ENCODE measurements around the gene CALY.

Gene CALY

GRCh38 chr10:133365461-133366129 is 28.9 kb upstream of the CALY start:
- DNase-seq = no peak

GRCh38 chr10:133364645-133365431 is 28.1 kb upstream of the CALY start:
- no peak for DNase-seq

- no peak for DNase-seq
Observed at GRCh38 chr10:133362846-133363245, 26.1 kb upstream of the CALY start.

DNA sequence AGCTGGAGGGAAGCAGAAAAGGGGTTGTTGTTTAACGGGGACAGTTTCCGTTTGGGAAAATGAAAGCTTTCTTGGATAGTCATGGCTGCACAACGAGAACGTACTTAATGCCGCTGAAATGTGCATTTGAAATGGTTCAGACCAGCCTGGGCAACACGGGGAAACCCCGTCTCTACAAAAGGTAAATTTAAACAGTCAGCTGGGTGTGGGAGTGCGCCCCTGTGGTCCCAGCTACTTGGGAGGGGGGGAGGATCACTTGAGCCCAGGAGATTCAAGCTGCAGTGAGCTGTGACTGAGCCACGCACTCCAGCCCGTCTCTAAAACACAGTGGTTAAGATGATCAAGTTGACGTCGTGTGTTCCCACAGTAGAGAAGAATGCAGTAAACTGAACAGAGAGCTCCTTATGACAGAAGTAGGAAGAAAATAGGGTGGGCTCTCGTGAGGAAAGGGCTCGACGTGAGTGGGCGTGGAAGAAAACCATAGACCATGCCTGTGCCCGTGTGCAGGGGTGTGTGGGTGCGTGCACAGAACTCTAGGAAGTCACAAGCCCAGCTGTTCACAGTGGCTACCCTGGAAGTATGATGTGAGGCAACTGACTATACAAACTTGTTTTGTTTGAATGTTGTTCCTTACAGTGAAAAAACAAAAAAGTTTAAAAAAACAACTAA is 25.2 kb upstream of the CALY start:
- DNase-seq = no peak

DNA sequence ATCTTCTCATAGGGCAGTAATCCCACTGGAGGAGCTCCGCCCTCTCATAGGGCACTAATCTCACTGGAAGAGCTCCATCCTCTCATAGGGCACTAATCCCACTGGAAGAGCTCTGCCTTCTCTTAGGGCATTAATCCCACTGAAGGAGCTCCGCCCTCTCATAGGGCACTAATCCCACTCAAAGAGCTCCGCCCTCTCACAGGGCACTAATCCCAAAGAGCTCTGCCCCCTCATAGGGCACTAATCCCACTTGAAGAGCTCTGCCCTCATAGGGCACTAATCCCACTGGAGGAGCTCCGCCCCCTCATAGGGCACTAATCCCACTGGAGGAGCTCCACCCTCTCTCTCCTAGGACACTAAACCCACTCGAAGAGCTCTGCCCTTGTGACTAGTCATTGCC is 24.5 kb upstream of the CALY start:
- no peak for DNase-seq

- no peak for DNase-seq
Observed at GRCh38 chr10:133359972-133360610, 23.4 kb upstream of the CALY start.

GRCh38 chr10:133359554-133359971 is 22.9 kb upstream of the CALY start:
- peak; percentile 75 for DNase-seq

DNA sequence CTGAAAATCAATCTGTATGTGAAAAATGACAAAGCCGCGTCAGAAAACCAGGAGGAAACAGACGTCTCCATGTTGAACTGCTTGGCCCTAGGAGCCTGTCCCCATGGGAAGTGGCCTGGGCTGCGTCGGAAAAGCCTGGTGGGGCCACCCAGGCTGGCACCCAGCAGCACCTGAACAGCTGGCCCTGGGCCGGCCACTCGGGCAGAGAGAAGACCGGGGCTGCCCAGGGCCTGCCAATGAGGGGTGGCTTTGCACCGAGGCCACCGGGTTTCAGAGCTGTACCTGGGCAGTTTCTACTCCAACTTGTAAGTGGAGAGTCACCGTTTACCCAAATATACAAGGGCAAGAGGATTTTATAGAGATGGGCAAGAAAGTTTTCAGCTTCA is 22.2 kb upstream of the CALY start:
- DNase-seq = no peak

GRCh38 chr10:133358162-133358924 is 21.6 kb upstream of the CALY start:
- no peak for DNase-seq

GRCh38 chr10:133357285-133358161 is 20.8 kb upstream of the CALY start, which contains the start of gene FUOM:
FUOM (minus strand) TSS chr10:133358019; CDS start chr10:133358007, 12 bp downstream.
- peak; percentile 89 for DNase-seq

DNA sequence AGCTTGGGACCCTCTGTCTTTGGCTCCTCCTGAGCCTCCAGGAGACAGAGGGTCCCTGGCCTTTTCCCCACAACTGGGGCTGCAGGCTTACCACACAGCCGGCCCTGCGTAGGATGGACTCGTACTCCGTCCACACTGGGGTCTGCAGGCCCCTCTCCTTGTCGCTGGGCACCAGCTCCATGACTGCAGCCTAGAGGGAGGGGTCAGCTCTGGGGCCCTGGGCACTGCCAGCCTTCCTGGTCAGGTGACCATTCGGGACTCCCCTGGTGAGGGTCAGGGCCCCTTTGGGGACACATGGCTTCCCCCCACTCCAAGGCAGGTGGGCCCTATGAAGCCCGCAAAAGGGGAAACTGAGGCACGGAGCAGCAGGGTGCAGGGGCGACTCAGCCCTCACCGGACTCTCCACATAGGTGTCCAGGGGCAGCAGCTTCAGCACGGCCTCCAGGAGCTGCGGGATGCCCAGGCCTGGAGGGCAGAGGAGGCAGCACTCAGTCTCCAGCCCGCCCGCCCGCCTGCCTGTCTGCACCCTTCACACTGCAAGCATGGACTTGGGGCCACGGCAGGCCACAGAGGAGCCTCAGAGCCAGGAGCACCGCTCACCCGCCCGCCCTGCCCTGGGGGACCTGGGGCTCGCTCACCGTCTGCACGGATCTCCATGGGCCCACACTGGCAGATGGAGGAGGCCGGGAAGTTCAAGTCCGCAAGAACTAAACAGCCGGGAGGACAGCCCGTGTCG is 20.0 kb upstream of the CALY start:
- no peak for DNase-seq

GRCh38 chr10:133355991-133356390 is 19.3 kb upstream of the CALY start:
- DNase-seq = no peak

GRCh38 chr10:133355266-133355665 is 18.6 kb upstream of the CALY start:
- DNase-seq = no peak

DNA sequence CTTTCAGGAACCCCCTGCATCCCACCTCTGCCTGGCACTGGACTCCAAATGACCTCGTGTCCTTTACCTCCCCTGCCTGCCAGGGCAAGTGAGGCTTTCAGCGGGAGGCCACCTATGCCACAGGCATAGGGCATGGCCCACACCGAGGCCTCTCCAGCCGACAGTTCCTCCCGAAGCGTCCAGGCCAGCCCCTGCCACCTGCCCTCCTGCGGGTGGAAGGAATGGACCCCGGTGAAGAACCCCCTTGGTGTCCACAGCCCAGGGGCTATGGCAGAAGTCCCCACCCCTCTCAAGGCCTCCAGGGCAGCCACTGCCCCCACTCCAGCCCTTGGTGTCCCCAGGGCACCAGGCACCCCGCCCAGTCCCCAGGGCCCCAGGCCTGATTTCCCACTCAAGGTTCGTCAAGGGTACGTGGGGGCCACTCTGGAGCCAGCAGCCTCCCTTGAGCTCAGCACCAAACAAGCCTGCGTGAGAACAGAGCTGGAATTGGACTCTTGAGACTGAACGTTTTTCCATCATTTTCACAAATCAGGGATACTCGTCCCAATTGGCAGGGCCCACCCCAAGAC is 18.1 kb upstream of the CALY start:
- DNase-seq = no peak

- no peak for DNase-seq
Observed at GRCh38 chr10:133353988-133354605, 17.4 kb upstream of the CALY start.

- no peak for DNase-seq
Observed at GRCh38 chr10:133353202-133353959, 16.7 kb upstream of the CALY start.

GRCh38 chr10:133351408-133352318 is 15.0 kb upstream of the CALY start:
- no peak for DNase-seq

GRCh38 chr10:133350950-133351329 is 14.2 kb upstream of the CALY start:
- DNase-seq = no peak
